ENCODE results near the gene DNASE1L3. TPM values are rescaled to one million over a fixed set of nuclear protein-coding genes. Genes with fewer than 3 reads are reported as not detected.

The DNASE1L3 gene
- total and polyA plus RNA-seq, 2 of the 8 experiments (the other 6 are each of a cell fraction or from before 2014, with no cell fraction given) = not detected

DNA sequence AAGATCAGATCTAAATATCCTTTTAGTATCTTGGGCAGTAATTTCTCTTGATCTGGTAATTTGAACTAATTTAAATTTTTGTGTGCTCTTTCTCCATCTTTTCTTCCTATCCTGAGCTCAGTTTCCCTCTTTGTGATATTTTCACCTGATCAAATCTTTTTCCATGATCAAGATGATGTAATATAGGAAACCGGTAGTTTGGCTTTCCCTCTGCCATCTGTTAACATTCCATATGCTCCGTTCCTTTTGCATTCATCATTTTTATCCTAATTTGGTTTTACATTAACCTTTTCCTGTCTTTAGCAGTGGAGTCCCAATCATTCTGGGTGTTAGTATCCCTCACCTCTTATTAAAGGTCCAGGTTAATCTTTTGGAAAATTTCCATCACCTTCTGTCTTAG is 20.9 kb upstream of the DNASE1L3 start:
- WGBS, 2 experiments (ENCODE audit: extremely low coverage in 1 of 2, insufficient coverage in 1 of 2, insufficient read length in 1 of 2, insufficient replicate concordance in 2 of 2, low coverage in 1 of 2, low lambda C conversion rate in 2 of 2, missing lambda C conversion rate in 1 of 2) = 83% methylated on average over 2 of the region's 2 CpGs; no CpG with 5 or more reads in 1 of the 2 experiments
- FAIRE-seq (no peak), DNase-seq (ENCODE audit: low read depth in 1 of 2, low spot score in 2 of 2) (no peak)
- Histone ChIP-seq H2BK15ac (ENCODE audit: low read length) (no peak overlapping the region), H3K4me1 (replicated peaks in 1 of 4; ENCODE audit: control insufficient read depth in 3 of 4, insufficient read depth in 4 of 4, low read length in 3 of 4) (peaks cover 0 to 4% (median 0%) of the 10 kb centered on the region in 4 experiments; a peak in 2 of 7 replicates), H3K23ac (ENCODE audit: insufficient read length) (no peak overlapping the region), H2BK120ac (replicated peaks; ENCODE audit: low read depth, low read length) (no peak overlapping the region), H3K9me3 (ENCODE audit: insufficient read depth in 2 of 2, low read depth in 1 of 2, low read length in 1 of 2) (no peaks in the 10 kb centered on the region), H2BK20ac (ENCODE audit: low read length) (no peak overlapping the region), H4K20me1 (replicated peaks in 1 of 2; ENCODE audit: control insufficient read depth in 1 of 2, insufficient read depth in 2 of 2, low read length in 2 of 2) (no peaks in the 10 kb centered on the region), H3K27me3 (replicated peaks in 1 of 4; ENCODE audit: control insufficient read depth in 3 of 4, extremely low read depth in 1 of 4, insufficient read depth in 3 of 4, low read length in 3 of 4) (peaks cover 7 to 16% (median 10%) of the 10 kb centered on the region in 4 experiments), H3K4me2 (ENCODE audit: insufficient read depth in 1 of 2, low read depth in 2 of 2, low read length in 2 of 2) (no peak overlapping the region), H2BK12ac (ENCODE audit: low read depth, low read length) (no peak overlapping the region), H3K23me2 (ENCODE audit: low read depth, low read length) (no peaks in the 10 kb centered on the region; the same call in 1 of the 2 replicates), H3K4ac (replicated peaks; ENCODE audit: insufficient read length, low read depth, low read length) (no peak overlapping the region), H3K36me3 (ENCODE audit: control insufficient read depth in 2 of 4, insufficient read depth in 4 of 4, low read length in 3 of 4) (no peaks in the 10 kb centered on the region), H4K5ac (ENCODE audit: insufficient read length, low read depth, low read length) (no peak overlapping the region), H3K27ac (ENCODE audit: low read depth, low read length) (no peak overlapping the region), H4K91ac (replicated peaks; ENCODE audit: insufficient read length, low read length) (no peak overlapping the region), H4K8ac (ENCODE audit: extremely low read depth, insufficient read depth, low read length) (no peak overlapping the region), H3K14ac (ENCODE audit: insufficient read length) (no peak overlapping the region), H2AK5ac (ENCODE audit: low read depth, low read length) (no peak overlapping the region), H2AFZ (ENCODE audit: low read length) (no peak overlapping the region), H2BK5ac (ENCODE audit: low read depth, low read length) (no peak overlapping the region), H3K18ac (ENCODE audit: extremely low read depth, low read length) (no peak overlapping the region), H3K56ac (replicated peaks; ENCODE audit: insufficient read length, low read depth, low read length) (no peak overlapping the region), H3K79me2 (ENCODE audit: control insufficient read depth in 1 of 2, insufficient read depth in 2 of 2, low read length in 2 of 2) (no peaks in the 10 kb centered on the region), H3K4me3 (ENCODE audit: extremely low read depth in 1 of 4, insufficient read depth in 2 of 4, low read depth in 3 of 4, low read length in 4 of 4) (no peak overlapping the region), H3K79me1 (ENCODE audit: low read depth, low read length) (no peaks in the 10 kb centered on the region), H3K9ac (replicated peaks in 1 of 4; ENCODE audit: extremely low read depth in 1 of 4, low read depth in 3 of 4, low read length in 3 of 4) (no peak overlapping the region)
- ChIA-PET POLR2A (ENCODE audit: partially characterized antibody) (no interaction called here), CTCF (ENCODE audit: partially characterized antibody) (interaction anchor here (6.5 kb wide), 1 partner anchor 13 kb away, joined by 47 read pairs; no protein-coding TSS in a partner anchor)
- TF ChIP-seq, protein P1, sequence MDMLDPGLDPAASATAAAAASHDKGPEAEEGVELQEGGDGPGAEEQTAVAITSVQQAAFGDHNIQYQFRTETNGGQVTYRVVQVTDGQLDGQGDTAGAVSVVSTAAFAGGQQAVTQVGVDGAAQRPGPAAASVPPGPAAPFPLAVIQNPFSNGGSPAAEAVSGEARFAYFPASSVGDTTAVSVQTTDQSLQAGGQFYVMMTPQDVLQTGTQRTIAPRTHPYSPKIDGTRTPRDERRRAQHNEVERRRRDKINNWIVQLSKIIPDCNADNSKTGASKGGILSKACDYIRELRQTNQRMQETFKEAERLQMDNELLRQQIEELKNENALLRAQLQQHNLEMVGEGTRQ (IDR thresholded peaks at IDR 0.05; ENCODE audit: low read length) = no peak

All from H1 (cell line).